DMS53 (cell line): Measurements from ENCODE around the gene TMEM134.

ENCODE experiments used
- DNase-seq: peaks from one replicate; lab custom pipeline; 2025; lab: John Stamatoyannopoulos, UW

TMEM134 gene

GRCh38 chr11:67438158-67438902, 30.7 kb downstream of the TMEM134 start:
- DNase-seq = no peak

GRCh38 chr11:67437809-67438157, 31.3 kb downstream of the TMEM134 start:
- DNase-seq = no peak

GRCh38 chr11:67437082-67437808, 31.8 kb downstream of the TMEM134 start, which contains the start of gene PTPRCAP:
PTPRCAP (minus strand) TSS chr11:67437682; CDS start chr11:67437619, 63 bp downstream.
- no peak for DNase-seq

DNA sequence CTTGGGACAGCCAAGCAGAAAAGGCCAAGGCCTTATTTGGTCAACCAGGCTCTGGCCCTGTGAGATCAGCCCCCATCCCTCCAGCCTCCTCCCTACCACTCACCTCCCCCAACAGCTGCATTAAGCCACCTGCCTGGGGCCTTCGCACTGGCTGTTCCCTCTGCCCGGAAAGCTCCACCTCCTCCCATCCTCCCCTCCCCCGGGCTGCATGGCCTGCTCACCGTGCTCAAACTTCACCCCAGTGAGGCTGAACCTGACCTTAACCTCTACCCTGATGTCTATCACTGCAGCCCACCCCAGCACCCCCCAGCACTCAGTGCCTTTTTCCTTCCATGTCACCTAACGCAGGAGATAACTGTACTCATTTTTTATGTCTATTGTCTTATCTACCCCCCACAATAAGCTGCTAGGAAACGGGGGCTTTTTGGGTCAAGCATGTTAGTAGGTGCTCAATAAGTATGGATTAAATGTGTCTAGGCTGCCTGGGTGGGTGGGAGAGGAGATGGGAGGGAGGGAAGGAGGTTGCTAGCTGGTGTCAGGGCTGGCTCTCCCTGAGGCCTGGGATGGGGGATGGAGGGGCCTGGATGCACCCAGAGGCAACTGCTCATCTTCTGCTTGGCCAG, 32.5 kb downstream of the TMEM134 start:
- peak; percentile 74 for DNase-seq

DNA sequence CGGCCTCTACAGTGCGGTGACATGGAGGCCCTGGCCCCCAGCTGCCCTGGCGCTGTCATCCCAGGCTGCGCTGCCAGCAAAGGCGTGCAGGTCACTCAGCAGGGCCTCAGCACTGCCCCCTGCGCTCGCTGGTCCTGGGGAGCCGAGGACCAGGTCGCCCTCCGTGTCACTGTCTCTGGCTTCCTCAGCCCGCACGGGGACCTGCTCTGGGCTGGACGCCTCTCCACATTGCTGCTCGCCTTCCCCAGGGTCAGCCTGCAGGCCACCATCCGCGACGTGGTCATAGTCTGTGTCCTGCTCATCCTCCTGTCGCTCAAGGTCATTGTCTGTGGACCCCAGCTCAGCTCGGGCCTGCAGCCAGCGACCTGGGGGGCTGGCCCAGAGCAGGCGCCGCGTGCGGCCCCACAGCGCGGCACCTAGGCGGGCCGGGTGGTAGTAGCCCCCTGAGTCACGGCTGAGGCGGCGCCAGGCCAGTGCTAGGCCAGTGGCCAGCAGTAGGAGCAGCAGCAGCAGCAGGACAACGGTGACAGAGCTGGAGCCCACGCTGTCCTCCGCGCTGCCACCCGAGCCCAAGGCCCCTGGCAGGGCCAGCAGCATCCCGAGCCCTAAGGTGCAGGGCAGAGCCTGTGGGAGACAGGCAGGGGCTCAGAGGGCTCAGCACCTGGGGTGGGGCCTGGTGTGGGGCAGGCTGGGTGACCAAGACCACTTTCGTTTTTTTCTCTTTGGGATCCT, 33.2 kb downstream of the TMEM134 start:
- no peak for DNase-seq

GRCh38 chr11:67435031-67435726, 33.9 kb downstream of the TMEM134 start:
- no peak for DNase-seq

- no peak for DNase-seq
Observed at GRCh38 chr11:67434395-67434881, 34.6 kb downstream of the TMEM134 start.

GRCh38 chr11:67433536-67434394, 35.3 kb downstream of the TMEM134 start:
- no peak for DNase-seq

GRCh38 chr11:67432655-67433349, 36.2 kb downstream of the TMEM134 start:
- no peak for DNase-seq

GRCh38 chr11:67431346-67432249, 37.5 kb downstream of the TMEM134 start:
- DNase-seq = no peak

DNA sequence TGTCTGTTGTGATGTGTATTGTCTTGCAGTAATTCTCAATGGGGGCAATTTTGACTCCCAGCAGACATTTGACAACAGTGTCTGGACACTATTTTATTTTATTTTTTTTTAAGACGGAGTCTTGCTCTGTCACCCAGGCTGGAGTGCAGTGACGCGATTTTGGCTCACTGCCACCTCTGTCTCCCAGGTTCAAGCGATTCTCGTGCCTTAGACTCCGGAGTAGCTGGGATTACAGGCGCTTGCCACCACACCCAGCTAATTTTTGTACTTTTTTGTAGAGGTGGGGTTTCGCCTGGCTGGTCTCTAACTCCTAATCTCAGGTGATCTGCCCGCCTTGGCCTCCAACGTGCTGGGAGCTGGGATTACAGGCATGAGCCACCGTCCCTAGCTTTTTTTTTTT, 39.3 kb downstream of the TMEM134 start:
- no peak for DNase-seq

DNA sequence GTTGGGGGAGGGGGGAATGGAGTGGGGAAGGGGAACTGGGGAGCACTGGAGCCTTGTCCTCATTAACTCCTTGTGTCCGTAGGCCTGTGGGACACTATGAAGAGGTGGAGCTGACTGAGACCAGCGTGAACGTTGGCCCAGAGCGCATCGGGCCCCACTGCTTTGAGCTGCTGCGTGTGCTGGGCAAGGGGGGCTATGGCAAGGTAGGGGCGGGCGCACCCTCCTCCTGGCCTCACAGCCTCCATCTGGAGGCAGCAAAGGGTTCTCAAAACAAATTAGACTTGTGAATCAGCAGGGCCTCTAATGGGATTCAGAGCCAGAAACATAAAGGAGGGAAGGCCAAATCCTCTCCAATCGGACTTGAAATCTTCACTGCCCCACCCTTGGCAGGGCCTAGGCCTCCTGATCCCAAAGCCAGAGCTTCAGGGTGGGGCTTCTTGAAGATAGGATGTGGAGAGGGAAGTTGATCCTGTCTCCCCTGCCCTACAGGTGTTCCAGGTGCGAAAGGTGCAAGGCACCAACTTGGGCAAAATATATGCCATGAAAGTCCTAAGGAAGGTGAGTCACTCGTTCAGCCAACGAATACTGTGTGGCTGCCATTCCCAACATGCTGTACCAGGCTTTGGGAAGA, 39.9 kb downstream of the TMEM134 start:
- no peak for DNase-seq

- peak; percentile 99 for DNase-seq
Observed at GRCh38 chr11:67428052-67429001, 40.7 kb downstream of the TMEM134 start, which contains the start of gene RPS6KB2. RPS6KB2 (plus strand) TSS chr11:67428494; CDS start chr11:67428546, 52 bp downstream.

- peak; percentile 67 for DNase-seq
Observed at GRCh38 chr11:67427364-67427859, 41.6 kb downstream of the TMEM134 start.

GRCh38 chr11:67423891-67424613, 45.0 kb downstream of the TMEM134 start:
- DNase-seq = no peak

GRCh38 chr11:67423466-67423865, 45.6 kb downstream of the TMEM134 start:
- no peak for DNase-seq
